Activated CD8-positive, alpha-beta memory T cell treated with anti-CD3 and anti-CD28 coated beads for 48 hours (primary cell): ENCODE measurements around the gene CTNND2.
"Not testable (repeated sequence)": the region's sequence is repeated elsewhere in the genome, so short reads cannot be mapped to it uniquely, and the experiment has no call there.

ENCODE experiments used
- DNase-seq, 3 experiments: peaks; one replicate each; pipeline ENCODE4 v3.0.0-alpha.2; 2020; ENCODE audit warnings: low read depth in 2 of 3, low spot score in 2 of 3

Gene CTNND2

DNA sequence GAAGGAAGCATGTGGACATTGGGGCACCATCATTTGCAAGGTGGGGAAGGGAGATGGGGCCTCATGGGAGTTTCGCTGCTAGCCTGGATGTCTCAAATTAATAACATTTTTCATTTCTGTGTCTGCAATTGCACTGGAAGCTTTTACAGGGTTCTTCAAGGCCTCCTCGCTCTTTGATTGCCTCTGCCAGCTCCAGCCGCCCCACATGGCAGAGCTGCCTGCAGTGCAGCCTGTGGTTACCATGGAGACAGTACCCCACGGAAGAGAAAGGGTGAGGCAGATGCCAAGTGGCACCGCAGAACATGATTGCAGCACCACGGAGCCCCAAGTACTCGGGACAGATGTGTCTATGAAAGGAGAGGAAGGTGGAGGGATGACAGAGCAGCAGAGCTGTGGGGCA is 25.4 kb downstream of the CTNND2 start:
- no peak for DNase-seq

DNA sequence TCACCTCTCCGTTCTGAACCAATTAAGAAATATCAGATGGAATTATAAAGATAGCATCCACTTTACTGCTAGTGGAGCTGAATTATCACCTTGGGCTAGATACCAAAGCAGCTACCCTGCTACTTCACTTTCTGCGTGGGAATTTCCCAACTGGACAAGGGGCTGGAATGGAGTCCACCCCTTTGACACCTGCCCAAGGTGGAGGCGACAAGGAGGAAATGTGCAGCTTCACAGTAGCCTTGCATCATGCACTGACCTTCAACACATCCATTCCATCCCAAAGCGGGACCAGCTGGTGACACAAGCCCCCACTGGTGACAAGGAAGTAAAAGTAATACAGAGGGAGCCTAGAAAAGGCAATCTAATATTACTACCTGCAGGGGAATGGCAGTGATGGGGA is 30.7 kb downstream of the CTNND2 start:
- DNase-seq: no peak

DNA sequence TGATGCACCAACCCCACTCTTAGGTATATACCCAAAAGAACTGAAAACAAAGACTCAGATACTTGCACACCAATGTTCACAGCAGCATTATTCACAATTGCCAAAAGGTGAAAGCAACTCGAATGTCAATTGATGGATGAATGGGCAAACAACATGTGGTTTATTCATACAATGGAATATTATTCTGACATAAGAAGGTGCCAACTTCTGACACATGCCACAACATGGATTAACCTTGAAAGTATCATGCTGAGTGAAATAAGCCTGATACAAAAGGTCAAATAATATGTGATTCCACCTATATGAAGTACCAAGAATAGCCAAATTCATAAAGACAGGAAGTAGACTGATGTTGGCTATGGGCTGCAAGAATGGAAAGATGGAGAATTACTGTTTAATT is 35.0 kb downstream of the CTNND2 start:
- no peak for DNase-seq

DNA sequence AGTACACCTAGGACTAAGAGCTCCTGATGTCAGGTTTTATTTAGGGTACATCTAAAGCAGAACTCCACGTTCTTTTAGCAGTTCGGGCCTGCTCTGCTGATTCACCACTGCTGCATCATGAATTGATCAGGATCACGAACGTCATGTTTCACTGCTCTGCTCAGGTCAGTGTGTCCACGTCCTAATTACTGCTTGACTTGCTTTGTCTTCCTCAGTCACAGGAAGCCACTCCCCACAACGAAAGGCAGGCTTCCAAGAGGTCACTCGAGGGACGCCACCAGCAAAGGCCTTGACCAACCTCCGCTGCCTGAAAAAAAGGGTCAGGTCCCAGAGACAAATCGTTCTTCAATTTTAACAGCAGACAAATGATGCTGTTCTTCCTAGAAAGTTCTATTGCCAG is 40.3 kb downstream of the CTNND2 start:
- no peak for DNase-seq

DNA sequence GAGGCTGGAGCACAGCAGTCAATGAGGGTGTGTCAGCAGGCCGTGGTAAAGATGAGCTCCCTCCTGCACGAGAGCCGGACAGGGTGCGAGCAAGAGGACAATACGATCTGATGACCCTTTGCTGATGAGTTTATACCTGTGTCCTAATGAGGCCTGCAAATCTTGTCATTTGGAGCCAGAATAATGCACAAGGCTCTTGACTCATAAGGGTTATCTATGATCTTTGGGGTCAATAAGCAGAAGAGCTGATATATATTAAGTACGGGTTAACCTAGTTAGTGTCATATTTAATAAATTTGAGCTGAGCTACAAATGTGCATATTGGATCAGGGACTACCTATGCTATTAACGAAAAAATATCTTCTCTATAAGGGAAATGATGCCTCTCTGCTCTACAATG is 46.9 kb downstream of the CTNND2 start:
- DNase-seq: no peak

DNA sequence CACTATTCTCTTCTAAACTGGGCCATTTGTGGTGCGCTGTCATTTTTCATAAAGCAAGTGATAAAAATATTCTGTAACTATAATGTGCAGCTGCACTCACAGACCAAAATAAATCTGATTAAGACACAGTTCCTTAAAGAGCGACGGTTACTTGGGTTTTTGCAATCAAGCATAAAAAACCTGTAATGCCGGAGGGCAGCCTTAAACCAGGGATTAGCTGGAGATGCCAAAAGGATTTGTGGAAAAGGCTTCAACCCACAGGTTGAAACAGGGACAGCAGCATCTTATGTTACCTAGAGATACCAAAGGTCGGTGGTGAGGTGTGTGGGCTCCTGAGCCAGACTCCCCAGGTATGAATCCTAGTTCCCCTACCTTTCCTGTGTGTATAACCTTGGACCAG is 49.3 kb downstream of the CTNND2 start:
- no peak for DNase-seq

DNA sequence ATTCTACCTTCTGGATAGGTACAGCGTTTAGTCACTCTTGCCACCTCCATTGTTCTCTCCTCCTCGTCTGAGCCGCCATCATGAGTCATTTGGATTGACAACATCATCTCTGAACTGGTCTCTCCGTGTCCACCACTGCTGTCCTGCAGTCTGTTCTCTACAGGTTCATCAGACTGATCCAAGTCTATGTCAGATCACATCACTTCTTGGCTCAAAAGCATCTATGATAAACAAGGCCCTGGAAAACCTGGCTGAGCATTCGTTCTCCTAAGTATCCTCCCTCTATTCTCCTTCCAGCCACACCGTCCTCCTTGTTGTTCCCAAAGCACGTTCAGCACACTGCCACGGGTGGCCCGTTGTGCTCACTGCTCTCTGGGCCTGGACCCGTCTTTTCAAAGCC is 50.5 kb downstream of the CTNND2 start:
- no peak for DNase-seq

DNA sequence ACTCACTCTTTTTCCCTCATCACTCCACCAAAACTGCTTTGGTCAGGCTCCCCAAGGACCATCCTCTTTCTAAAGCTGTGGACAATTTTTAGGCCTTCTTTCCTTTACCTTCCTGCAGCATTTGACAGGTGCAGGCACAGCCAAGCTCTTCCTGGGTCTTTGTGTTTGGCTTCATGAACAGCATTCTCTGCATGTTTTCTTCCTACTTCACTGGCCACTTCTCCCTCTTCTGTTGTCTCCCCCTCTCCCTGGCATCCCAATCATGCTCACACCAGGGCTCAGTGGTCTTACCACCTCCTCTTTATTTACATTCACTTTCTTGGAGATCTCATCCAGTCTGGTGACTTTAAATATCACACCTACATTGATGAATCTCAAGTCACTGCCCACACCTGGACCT is 51.1 kb downstream of the CTNND2 start:
- no peak for DNase-seq

DNA sequence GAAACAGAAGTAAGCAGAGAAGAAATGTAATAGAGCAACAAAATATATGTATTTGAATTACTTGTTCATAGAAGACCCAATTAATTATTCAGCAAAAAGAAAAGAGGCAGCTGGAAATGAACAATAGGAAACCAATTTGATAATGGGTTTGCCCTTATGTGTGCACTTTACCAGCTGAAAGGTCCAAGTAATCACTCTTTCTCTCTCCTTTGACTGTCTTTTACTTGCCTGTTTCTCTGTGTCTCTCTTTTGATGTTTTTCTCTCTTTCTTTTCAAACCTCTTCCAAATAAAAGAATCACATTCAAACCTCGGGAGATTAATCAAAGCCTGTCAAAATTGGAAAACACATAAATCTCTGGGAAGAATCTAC is 51.5 kb downstream of the CTNND2 start:
- DNase-seq: no peak

DNA sequence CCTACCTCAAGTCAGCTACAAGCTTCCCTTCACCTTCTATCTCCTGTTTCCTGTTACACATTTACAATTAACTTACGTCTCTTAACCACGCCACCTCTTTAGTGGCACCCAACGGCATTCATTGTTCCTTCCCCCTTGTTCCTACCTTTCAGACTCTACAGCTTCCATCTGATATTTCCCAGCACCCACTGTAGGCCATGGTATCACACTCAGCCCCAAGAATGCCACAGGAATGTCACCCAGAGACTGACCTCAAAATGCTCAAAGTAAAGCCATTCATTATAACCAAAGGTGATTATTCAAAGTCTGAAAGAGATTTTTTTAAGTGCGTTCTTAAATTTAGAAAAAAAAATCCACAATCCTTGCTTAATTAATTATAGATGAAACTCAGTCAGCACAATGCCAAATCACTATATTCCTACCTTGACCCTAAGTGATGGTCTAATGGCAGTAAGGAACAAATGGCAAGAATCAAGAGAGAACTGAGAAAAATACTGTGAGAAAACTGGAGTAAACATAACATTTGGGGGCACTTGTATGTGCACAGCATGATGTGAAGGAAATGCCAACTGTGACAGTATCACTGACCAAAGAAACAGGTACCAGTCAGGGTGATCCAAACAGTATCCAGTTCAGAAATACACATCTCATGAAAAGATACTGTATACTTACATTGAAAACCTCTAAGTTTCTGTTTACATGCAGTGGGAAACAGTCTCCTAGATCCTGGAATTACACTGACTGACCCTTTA is 52.1 kb downstream of the CTNND2 start:
- DNase-seq: no peak

DNA sequence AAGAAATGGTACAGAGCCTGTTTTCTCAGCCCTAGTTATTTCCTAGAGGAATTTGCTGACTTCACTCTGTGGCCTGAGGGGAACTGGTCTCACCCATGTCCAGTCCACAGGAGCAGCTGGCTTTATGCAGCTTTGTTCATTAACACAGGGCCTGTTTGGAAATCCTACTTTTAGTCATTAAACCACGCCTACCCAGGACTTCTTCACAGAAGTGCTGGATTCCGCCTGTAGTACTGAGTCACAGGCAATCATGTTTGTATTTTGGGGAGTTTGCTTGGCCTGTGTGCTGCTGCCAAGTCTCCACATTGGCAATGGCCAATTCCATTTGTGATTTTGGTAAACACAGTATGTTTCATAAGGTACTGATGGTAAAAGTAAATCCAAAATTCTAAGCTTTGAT is 52.8 kb downstream of the CTNND2 start:
- DNase-seq: no peak

DNA sequence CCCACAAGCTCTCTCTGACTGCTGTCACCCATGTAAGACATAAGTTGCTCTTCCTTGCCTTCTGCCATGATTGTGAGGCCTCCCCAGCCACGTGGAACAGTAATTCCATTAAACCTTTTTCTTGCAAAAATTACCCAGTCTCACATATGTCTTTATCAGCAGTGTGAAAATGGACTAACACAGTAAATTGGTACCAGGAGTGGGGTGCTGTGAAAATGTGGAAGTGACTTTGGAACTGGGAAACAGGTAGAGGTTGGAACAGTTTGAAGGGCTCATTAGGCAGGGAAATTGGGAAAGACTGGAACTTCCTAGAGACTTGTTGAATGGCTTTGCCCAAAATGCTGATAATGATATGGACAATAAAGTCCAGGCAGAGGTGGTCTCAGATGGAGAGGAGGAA is 75.7 kb downstream of the CTNND2 start:
- not testable (repeated sequence) for DNase-seq

DNA sequence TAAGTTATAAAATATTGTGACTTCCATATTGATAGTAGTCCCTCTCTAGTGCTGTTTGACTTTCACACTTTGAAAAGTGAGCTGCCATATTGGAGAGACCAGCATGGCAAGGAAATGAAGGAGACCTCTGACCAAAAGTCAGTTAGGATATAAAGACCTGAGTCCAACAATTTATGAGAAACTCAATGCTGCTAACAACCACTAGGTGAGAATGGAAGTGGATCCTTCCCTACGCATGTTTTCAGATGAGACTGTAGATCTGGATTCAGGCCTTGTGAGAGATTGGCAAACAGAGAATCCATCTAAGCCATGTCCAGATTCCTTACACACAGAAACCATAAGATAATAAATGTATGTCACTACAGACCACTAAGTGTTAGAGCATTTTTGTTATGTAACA is 81.6 kb downstream of the CTNND2 start:
- no peak for DNase-seq

DNA sequence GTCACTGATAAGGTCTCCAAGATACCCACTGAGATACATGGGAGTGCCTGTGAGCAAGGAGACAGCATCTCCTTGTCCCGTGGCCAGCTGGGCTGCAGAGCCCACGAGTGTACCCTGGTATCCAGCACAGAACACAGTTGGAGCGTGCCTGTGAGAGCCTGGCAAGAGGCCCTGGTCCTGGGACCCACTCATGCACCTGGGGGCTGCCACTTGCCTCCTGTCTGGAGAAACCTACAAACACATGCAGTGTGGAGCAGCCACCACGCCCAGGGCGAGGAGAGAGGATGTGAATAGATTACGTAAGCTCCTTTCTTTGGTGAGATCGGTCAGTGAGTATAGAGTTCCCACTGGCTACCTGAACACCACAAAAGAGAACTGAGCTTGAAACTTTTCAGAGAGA is 88.3 kb downstream of the CTNND2 start:
- DNase-seq: no peak

DNA sequence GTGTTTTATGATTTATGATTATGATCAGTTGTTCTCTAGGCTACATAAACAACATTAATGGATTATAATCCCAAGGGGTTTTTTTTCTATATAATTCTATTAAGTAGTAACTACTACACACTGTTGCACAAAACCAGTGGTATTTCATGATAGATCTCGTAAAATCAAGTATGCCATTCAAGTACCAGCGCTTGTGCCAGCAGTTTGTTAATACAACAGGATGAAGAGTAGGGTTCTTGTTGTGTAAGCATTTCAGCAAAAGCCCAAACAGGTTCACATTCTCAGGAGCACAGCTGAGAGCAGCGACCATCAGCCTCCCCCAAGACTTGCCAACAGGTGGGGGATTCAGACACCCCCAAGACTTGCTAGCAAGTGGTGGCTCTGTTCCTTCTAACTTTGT is 88.8 kb downstream of the CTNND2 start:
- no peak for DNase-seq

DNA sequence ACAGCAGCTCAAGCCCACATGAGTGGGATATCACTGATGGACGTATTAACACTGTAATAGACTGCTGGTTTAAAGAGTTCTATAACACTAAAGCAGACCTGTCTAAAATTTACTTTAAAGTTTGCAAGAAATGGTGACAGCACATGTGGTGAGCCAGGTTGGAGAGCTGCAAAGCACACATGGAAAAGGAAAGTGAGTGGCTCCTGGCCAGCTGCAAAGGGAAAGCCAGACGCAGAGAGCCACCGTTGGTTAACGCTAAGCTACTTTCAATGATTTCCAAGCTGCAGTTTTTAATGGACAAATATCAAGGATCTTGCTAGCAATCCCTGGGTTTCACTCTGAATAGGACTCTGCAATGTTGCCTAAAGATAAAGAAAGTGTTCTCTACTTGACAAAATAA is 89.9 kb downstream of the CTNND2 start:
- DNase-seq: no peak

DNA sequence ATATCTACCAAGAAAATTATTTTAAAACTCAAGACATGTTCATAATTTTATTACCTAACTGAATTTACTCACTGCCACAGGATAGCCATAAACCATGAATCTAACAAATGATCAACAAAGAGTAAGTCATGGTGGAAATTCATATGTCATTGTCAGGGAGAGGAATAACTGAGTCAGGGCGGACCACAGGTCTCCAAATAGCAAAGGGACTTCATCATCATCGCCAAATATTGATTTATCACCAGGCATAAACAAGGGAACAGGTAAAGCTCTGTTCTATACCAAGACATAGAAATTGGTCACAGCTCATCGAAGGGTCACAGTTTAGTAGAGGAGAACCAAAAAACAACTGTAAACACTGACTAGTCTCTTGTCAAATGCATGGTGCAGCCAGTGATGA is 94.8 kb downstream of the CTNND2 start:
- DNase-seq: no peak

DNA sequence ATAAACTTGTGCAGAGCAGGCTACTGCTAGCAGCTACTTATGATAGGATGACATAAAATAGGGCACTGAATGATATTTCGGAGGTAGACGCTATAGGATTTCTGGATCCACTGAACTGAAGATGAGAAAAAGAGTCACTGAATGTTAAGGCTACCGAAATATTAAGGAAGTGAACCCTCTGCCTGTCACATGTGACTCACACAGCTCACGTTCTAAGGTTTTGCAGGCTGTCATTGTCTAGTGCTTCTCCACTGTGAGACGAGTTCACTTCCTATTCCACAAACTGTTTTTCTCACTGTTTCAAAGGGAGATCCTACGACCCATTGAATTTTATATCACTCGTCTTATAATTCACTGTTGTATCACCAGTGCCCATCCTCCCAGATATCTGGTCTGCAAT is 100.8 kb downstream of the CTNND2 start:
- DNase-seq: no peak

DNA sequence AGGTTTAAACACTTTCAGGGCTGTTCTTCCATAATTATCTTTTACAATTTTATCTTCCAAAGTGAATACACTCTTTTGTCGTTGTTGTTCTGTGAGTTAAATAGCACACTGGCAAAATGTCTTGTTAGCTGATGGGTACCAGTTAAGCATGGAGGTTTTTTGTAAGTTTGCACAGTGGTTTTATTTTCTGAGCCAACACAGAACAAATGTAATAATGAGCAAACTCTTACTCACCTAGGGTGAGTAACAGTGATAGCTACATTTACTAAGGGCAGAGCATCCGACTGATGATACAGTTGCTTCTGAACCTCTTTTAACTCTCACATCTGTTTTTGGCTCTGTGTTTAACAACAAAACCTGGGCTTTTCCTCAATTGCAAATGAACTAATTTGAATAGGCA is 103.2 kb downstream of the CTNND2 start:
- DNase-seq: no peak

DNA sequence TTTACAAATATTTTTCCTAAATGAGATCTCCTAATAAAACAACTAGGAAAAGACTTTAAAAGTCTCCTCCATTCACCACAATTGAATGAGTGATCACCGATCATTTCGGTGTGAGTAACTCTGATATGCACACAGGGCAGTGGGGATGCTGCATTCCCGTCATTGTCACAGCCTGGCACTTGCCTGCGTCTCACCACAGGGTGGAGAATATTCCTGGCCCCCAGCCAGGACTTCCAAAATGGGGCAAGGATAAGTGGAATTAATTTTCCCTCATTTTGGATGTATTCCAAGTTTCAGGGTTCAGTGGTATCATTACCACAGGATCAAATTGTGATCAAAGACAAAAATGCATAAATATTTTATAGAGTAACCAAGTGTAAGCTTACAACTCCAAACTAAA is 107.1 kb downstream of the CTNND2 start:
- DNase-seq: no peak

DNA sequence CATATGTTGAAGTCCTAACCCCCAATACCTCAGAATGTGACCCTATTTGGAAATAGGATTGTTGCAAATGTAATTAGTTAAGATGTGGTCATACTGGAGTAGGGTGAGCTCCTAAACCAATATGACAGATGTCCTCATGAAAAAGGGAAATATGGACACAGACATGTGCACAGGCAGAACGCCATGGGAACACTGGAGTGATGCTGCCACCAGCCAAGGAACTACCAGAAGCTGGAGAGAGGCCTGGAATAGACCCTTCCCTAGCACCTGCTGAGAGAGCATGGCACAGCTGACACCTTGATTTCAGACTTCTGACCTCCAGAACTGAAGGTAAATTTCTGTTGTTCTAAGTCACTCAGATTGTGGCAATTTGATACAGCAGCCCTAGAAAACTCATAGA is 110.8 kb downstream of the CTNND2 start:
- DNase-seq: no peak

DNA sequence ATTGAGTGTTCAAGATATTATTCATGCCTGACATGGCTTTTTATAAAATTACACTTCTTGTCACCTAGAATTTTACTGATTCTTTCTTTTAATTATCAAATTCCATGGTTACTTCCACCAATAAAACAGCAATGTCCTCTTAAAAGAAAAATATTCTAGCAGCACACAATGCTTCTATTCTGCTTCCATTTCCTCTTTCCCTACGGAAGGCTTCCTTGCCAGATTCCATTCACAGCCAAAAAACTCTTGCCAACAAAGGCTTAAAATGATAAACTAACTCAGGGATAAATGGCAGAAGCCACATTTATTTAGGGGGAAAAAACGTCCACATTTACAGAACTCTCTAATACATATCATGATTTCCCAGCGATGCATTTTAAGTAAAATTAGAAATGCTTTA is 111.6 kb downstream of the CTNND2 start:
- no peak for DNase-seq

DNA sequence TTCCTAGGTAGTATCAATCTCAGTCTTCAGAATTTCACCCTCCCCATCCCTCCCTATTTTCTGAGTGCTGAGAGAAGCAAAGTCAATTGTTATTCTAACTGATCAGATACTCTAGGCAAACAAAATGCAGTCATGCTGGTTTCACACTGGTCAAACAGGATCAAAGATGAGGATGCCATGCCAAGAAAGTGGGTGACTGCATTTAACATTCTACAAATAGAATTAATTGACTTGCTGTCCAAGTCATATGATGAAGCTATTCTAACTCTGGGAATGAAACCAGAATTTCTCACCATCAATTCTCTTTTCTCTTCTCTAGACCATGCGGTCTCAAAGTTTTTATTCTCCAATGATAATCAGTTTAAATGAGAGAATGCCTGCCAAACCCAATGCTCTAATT is 112.5 kb downstream of the CTNND2 start:
- DNase-seq: no peak

DNA sequence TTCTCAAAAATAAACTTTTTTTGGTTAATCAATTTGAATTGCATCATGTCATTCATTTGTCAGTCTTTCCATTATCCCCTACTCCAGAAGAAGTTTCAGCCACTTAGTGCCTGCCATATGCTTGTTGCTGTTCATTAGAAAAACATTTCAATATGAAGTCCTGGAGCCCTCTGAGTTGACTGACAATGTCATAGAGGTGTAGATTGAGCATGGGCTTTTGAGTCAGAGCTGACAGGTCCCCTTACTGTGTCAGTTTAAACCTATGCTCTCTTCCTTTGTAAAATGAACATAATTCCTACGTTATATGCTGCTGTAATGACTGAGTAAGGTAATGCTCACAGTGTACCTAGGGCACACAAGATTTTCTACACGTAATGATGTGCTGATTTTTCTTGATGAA is 114.0 kb downstream of the CTNND2 start:
- no peak for DNase-seq
